Measurements from ENCODE around the gene MAGI2. TPM values are rescaled to one million over a fixed set of nuclear protein-coding genes. Genes with fewer than 3 reads are reported as not detected.

Gene MAGI2
- total RNA-seq, 1 donor from 2014 or later: 4.0 TPM

- DNase-seq (ENCODE audit: low spot score in 2 of 2): no peak
- Histone ChIP-seq H3K9me3 (no peaks in the 10 kb centered on the region), H3K4me1 (peaks cover 0 to 3% of the 10 kb centered on the region in 2 donors), H3K27ac (no peak overlapping the region), H3K4me3 (no peak overlapping the region), H3K27me3 (no peaks in the 10 kb centered on the region), H3K36me3 (no peaks in the 10 kb centered on the region)
- TF ChIP-seq, protein P1, sequence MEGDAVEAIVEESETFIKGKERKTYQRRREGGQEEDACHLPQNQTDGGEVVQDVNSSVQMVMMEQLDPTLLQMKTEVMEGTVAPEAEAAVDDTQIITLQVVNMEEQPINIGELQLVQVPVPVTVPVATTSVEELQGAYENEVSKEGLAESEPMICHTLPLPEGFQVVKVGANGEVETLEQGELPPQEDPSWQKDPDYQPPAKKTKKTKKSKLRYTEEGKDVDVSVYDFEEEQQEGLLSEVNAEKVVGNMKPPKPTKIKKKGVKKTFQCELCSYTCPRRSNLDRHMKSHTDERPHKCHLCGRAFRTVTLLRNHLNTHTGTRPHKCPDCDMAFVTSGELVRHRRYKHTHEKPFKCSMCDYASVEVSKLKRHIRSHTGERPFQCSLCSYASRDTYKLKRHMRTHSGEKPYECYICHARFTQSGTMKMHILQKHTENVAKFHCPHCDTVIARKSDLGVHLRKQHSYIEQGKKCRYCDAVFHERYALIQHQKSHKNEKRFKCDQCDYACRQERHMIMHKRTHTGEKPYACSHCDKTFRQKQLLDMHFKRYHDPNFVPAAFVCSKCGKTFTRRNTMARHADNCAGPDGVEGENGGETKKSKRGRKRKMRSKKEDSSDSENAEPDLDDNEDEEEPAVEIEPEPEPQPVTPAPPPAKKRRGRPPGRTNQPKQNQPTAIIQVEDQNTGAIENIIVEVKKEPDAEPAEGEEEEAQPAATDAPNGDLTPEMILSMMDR (IDR thresholded peaks at IDR 0.05): no peak
- intact Hi-C loops (cut with DNase I): no loop called here
Observed at GRCh38 chr7:78396210-78396609, 1057.3 kb downstream of the MAGI2 start.

DNA sequence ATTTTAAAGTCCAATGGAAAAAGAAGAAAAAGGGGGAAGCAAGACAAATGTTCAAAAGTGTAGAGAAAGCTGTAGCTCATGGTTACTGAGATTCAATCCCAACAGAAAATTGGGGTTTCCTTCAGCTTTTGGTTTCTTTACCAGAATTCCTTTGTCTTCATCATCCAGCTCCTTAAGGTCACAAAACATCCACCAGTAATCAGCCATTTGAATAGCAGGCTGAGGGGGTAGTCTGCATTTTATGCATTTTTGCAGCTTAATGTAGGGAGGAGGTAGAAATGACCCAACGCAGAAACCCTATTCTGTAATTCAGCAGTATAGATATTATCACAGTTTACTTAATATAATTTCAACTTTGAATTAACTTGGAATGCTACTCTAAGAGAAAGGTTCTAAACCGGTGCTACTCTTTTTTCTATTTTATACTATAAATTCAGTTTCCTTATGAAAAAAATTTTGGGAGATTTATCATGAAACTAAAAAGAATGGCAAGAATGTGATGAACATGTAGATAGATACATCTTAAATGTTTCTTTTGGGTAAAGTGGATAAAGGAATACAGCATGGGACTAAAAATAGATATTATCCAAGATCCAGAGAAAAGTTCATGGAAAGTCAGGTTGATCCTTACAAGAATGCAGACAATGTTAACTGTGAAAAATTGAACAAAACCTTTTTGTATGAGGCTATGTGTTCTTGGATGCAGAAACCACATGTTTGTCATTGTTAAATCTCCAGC lies 1058.0 kb downstream of the MAGI2 start:
- TF ChIP-seq, protein P1 (IDR thresholded peaks at IDR 0.05): no peak
- no peak for DNase-seq (ENCODE audit: low spot score in 2 of 2)
- Histone ChIP-seq H3K4me1 (peaks cover 0 to under 1% of the 10 kb centered on the region in 2 donors), H3K27me3 (no peaks in the 10 kb centered on the region), H3K9me3 (no peaks in the 10 kb centered on the region), H3K27ac (no peak overlapping the region), H3K4me3 (no peak overlapping the region), H3K36me3 (no peaks in the 10 kb centered on the region)
- intact Hi-C loops (cut with DNase I): no loop called here

DNA sequence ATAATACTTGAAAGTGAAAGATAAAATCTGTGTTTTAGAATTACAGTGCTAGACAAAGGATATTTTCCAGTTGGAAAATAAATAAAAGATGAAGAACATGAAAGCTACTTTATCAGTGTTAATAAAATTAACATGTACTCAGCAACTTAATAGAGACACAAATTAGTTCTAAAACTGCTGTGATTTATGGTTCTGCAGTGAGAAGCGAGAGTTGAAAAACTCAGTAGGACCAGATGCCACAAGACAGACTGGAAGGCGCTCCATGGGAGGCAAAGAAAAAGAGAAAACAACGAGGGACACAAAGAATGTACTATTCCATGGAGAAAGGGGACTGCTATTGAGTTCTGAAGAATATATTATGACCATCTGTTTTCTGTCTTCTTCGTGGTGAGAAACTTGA lies 1064.4 kb downstream of the MAGI2 start:
- intact Hi-C loops (cut with DNase I): no loop called here
- TF ChIP-seq, protein P1 (IDR thresholded peaks at IDR 0.05): no peak
- H3K27me3 ChIP-seq: no peaks in the 10 kb centered on the region
- H3K4me3 ChIP-seq: no peak overlapping the region
- H3K27ac ChIP-seq: no peak overlapping the region
- H3K4me1 ChIP-seq: no peaks in the 10 kb centered on the region
- no peaks in the 10 kb centered on the region for H3K36me3 ChIP-seq
- no peak for DNase-seq (ENCODE audit: low spot score in 2 of 2)
- H3K9me3 ChIP-seq: no peaks in the 10 kb centered on the region

GRCh38 chr7:78386520-78386919 lies 1066.9 kb downstream of the MAGI2 start:
- TF ChIP-seq, protein P1 (IDR thresholded peaks at IDR 0.05): no peak
- intact Hi-C loops (cut with DNase I): no loop called here
- Histone ChIP-seq H3K36me3 (no peaks in the 10 kb centered on the region), H3K9me3 (no peaks in the 10 kb centered on the region), H3K27ac (no peak overlapping the region), H3K4me3 (no peak overlapping the region), H3K4me1 (no peaks in the 10 kb centered on the region), H3K27me3 (no peaks in the 10 kb centered on the region)
- DNase-seq (ENCODE audit: low spot score in 2 of 2): no peak

DNA sequence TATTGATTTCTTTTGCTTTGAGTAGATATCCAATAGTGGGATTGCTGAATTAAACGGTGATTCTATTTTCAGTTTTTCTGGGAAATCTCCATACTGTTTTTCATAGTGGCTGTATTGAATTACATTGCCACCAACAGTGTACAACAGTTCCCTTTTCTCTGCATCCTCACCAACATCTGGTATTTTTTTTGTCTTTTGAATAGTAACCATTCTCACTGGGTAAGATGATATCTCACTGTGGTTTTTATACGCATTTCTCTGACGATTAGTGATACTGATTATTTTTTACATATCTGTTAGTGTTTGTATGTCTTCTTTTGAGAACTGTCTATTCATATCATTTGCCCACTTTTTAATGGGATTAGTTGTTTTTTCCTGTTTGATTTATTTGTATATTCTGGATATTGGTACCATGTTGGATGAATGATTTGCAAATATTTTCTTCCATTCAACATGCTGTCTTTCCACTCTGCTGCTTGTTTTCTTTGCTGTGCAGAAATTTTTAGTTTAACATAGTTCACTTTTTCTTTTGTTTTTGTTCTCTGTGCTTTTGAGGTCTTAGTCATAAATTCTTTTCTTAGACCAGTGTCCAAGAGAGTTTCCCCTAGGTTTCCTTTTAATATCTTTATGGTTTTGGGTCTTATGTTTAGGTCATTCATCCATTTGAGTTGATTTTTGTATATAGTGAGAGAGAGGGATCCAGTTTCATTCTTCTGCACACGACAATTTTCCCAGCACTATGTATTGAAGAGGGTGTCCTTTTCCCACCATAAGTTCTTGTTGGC lies 1070.2 kb downstream of the MAGI2 start:
- intact Hi-C loops (cut with DNase I): no loop called here

More for the DNA sequence above, 1070.2 kb downstream of the MAGI2 start:
- TF ChIP-seq, protein P1 (IDR thresholded peaks at IDR 0.05): no peak
- no peak overlapping the region for H3K4me3 ChIP-seq
- H3K9me3 ChIP-seq: no peaks in the 10 kb centered on the region
- peaks cover 0 to 4% of the 10 kb centered on the region in 2 donors for H3K4me1 ChIP-seq
- no peak for DNase-seq (ENCODE audit: low spot score in 2 of 2)
- H3K27me3 ChIP-seq: no peaks in the 10 kb centered on the region
- no peak overlapping the region for H3K27ac ChIP-seq
- no peaks in the 10 kb centered on the region for H3K36me3 ChIP-seq

All from ascending aorta (tissue), 2 donors.